HepG2 (cell line): Measurements from ENCODE around the gene CBLN1. TPM values are rescaled to one million over a fixed set of nuclear protein-coding genes. Genes with fewer than 3 reads are reported as not detected.

Experiments used
- ATAC-seq: fragments of 200-7000 bp; cut with Tn5 transposase; 3 replicates; pipeline ENCODE4 v1.9.1; 2020; ENCODE audit warnings: mild to moderate bottlenecking, moderate library complexity
- BruUV-seq: library from RNA; stranded (reverse); fragments of 400-500 nt; replicated peaks from 2 replicates; lab custom pipeline; 2021; lab: Mats Ljungman, UMichigan
- CTCF ChIA-PET: fragments of 300-600 bp; formaldehyde crosslinking; extraction: SDS; loops from one replicate; lab custom pipeline; 2021; ENCODE audit warnings: low total read pairs, inconsistent platforms, low intra/inter-chr PET ratio; lab: Yijun Ruan, JAX
- POLR2A ChIA-PET: fragments of 350-600 bp; sonication (Branson Sonifier 250); formaldehyde crosslinking; loops from one replicate; lab custom pipeline; 2020; ENCODE audit warnings: antibody characterized with exemption, inconsistent platforms; lab: Yijun Ruan, JAX
- DNase-seq: peaks from one replicate; pipeline ENCODE4 v3.0.0-alpha.2; 2015; ENCODE audit warnings: low spot score
- FAIRE-seq: peaks from 3 replicates; lab custom pipeline; 2011; peaks lifted over from hg19 to GRCh38; lab: Jason Lieb, UNC
- H2AFZ ChIP-seq: one replicate; pipeline ENCODE4 v1.6.1; 2011; ENCODE audit warnings: low read length, inconsistent platforms
- H3K27ac ChIP-seq: fragments of 300-600 bp; 3 replicates; pipeline ENCODE4 v1.8.0; 2011; ENCODE audit warnings: mixed run types, mild to moderate bottlenecking, mixed read lengths, low read length, inconsistent platforms; ENCODE audit not compliant: insufficient read depth; ENCODE audit errors: extremely low read length
- H3K27me3 ChIP-seq, 2 experiments: fragments of 200-600 bp in 1 of 2; 2 replicates in 1 of 2; 3 replicates in 1 of 2; pipeline versions ENCODE4 v1.6.0 to v1.8.0; 2011; ENCODE audit warnings: low read length in 2 of 2, mild to moderate bottlenecking in 2 of 2, moderate library complexity in 2 of 2, inconsistent platforms in 1 of 2; ENCODE audit not compliant: insufficient read depth in 2 of 2, control insufficient read depth in 1 of 2
- H3K36me3 ChIP-seq, 2 experiments: fragments of 200-600 bp in 1 of 2; replicated peaks in 1 of 2; 2 replicates in 1 of 2; 3 replicates in 1 of 2; pipeline versions ENCODE4 v1.5.1 to v1.8.0; 2011; ENCODE audit warnings: low read length in 2 of 2, inconsistent platforms in 1 of 2; ENCODE audit not compliant: insufficient read depth in 2 of 2, control insufficient read depth in 1 of 2
- H3K4me1 ChIP-seq: 2 replicates; pipeline ENCODE4 v1.5.1; 2012; ENCODE audit warnings: low read length, inconsistent platforms; ENCODE audit not compliant: insufficient read depth
- H3K4me2 ChIP-seq: 2 replicates; pipeline ENCODE4 v1.6.0; 2011; ENCODE audit warnings: low read depth, low read length, inconsistent platforms
- H3K4me3 ChIP-seq, 3 experiments: fragments of 200-600 bp in 1 of 3; sonication (generic), shearing (Covaris generic) in 1 of 3; replicated peaks in 1 of 3; 2 replicates each; pipeline ENCODE4 v1.5.1; 2011 to 2016; ENCODE audit warnings: low read length in 3 of 3, inconsistent platforms in 2 of 3, low read depth in 2 of 3, mild to moderate bottlenecking in 2 of 3, control low read depth in 1 of 3, mixed read lengths in 1 of 3; ENCODE audit not compliant: insufficient read depth in 1 of 3
- H3K79me2 ChIP-seq: one replicate; pipeline ENCODE4 v1.6.1; 2011; ENCODE audit warnings: low read length, inconsistent platforms; ENCODE audit not compliant: insufficient read depth
- H3K9ac ChIP-seq: 2 replicates; pipeline ENCODE4 v1.6.0; 2011; ENCODE audit warnings: mild to moderate bottlenecking, low read depth, low read length, inconsistent platforms; ENCODE audit not compliant: insufficient read depth
- H3K9me3 ChIP-seq: 2 replicates; pipeline ENCODE4 v1.5.1; 2012; ENCODE audit warnings: mild to moderate bottlenecking, low read length
- H4K20me1 ChIP-seq: 2 replicates; pipeline ENCODE4 v1.6.0; 2011; ENCODE audit warnings: inconsistent platforms, mild to moderate bottlenecking, low read length, moderate library complexity; ENCODE audit not compliant: insufficient read depth
- ARID5B ChIP-seq: IDR thresholded peaks from 2 replicates; pipeline ENCODE4 v1.4.0; 2020; ENCODE audit warnings: mild to moderate bottlenecking, missing genetic modification reagents
- ATF7 ChIP-seq, 2 experiments: fragments of 450-650 bp in 1 of 2; sonication (generic) in 1 of 2; formaldehyde crosslinking in 1 of 2; IDR thresholded peaks; 2 replicates each; pipeline versions ENCODE4 v1.4.0 to v1.6.1; 2016 to 2020; ENCODE audit warnings: antibody characterized with exemption in 1 of 2, mild to moderate bottlenecking in 1 of 2, missing genetic modification reagents in 1 of 2
- CEBPB ChIP-seq: IDR thresholded peaks from 2 replicates; pipeline ENCODE4 v1.6.1; 2011; ENCODE audit warnings: low read depth, low read length, improper control_type of control experiment, borderline replicate concordance
- MED8 ChIP-seq: sonication (generic); formaldehyde crosslinking; IDR thresholded peaks from 2 replicates; pipeline ENCODE4 v1.8.1; 2023; ENCODE audit warnings: mild to moderate bottlenecking, missing genetic modification reagents; ENCODE audit not compliant: insufficient replicate concordance
- STAT5B ChIP-seq: sonication (generic); formaldehyde crosslinking; IDR thresholded peaks from 2 replicates; pipeline ENCODE4 v1.4.0; 2020; ENCODE audit warnings: missing genetic modification reagents
- ZNF776 ChIP-seq: sonication (generic); formaldehyde crosslinking; IDR thresholded peaks from 2 replicates; pipeline ENCODE4 v1.4.0; 2020; ENCODE audit warnings: mild to moderate bottlenecking, missing genetic modification reagents
- WGBS: methylation state at CpG from one replicate; pipeline ENCODE4 v1.1.6; 2017; ENCODE audit warnings: low lambda C conversion rate; 5-methylcytosine and 5-hydroxymethylcytosine counted together
- in situ Hi-C: cut with HindIII; loops from 2 replicates; pipeline ENCODE4 v1.10.0; 2017; ENCODE audit warnings: low pct_unique_long_range_greater_than_20kb; ENCODE audit not compliant: extremely low pct_ligation_motif_present
- intact Hi-C: fragments of 100-400 bp; cut with micrococcal nuclease; formaldehyde crosslinking; loops from one replicate; pipeline ENCODE4 v1.10.0; 2022; ENCODE audit not compliant: unreplicated experiment
- polyA plus RNA-seq, 8 experiments: library from polyadenylated mRNA; depleted of rRNA in 3 of 8; stranded (reverse) in 7 of 8; unstranded in 1 of 8; fragments of >200 nt; fragmentation: Illumina TruSeq in 4 of 8; extraction: Trizol in 4 of 8; gene quantifications; 2 replicates each; pipeline versions ENCODE4 v1.2.1 to v1.2.3, GENCODE V29; 2011 to 2016; ENCODE audit warnings: low read depth in 4 of 8, missing spikeins in 1 of 8, mixed read lengths in 1 of 8; ENCODE audit not compliant: insufficient read depth in 1 of 8
- total RNA-seq, 5 experiments: library from RNA; depleted of rRNA; stranded (reverse); fragments of >200 nt; fragmentation: Illumina TruSeq; extraction: Trizol; gene quantifications; 2 replicates each; pipeline ENCODE4 v1.2.3, GENCODE V29; 2016; ENCODE audit warnings: low read depth in 1 of 5
- TF ChIP-seq, protein P1 (sequence below): IDR thresholded peaks from 2 replicates; pipeline ENCODE4 v1.6.1; 2016; ENCODE audit warnings: low read depth, missing genetic modification reagents, missing compliant biosample characterization

Gene CBLN1
- total and polyA plus RNA-seq, 2 of the 13 experiments (the other 11 are each of a cell fraction or from before 2014, with no cell fraction given) = not detected

GRCh38 chr16:49315602-49316001 is 34.0 kb upstream of the CBLN1 start (continued):
- TF ChIP-seq, protein P1, sequence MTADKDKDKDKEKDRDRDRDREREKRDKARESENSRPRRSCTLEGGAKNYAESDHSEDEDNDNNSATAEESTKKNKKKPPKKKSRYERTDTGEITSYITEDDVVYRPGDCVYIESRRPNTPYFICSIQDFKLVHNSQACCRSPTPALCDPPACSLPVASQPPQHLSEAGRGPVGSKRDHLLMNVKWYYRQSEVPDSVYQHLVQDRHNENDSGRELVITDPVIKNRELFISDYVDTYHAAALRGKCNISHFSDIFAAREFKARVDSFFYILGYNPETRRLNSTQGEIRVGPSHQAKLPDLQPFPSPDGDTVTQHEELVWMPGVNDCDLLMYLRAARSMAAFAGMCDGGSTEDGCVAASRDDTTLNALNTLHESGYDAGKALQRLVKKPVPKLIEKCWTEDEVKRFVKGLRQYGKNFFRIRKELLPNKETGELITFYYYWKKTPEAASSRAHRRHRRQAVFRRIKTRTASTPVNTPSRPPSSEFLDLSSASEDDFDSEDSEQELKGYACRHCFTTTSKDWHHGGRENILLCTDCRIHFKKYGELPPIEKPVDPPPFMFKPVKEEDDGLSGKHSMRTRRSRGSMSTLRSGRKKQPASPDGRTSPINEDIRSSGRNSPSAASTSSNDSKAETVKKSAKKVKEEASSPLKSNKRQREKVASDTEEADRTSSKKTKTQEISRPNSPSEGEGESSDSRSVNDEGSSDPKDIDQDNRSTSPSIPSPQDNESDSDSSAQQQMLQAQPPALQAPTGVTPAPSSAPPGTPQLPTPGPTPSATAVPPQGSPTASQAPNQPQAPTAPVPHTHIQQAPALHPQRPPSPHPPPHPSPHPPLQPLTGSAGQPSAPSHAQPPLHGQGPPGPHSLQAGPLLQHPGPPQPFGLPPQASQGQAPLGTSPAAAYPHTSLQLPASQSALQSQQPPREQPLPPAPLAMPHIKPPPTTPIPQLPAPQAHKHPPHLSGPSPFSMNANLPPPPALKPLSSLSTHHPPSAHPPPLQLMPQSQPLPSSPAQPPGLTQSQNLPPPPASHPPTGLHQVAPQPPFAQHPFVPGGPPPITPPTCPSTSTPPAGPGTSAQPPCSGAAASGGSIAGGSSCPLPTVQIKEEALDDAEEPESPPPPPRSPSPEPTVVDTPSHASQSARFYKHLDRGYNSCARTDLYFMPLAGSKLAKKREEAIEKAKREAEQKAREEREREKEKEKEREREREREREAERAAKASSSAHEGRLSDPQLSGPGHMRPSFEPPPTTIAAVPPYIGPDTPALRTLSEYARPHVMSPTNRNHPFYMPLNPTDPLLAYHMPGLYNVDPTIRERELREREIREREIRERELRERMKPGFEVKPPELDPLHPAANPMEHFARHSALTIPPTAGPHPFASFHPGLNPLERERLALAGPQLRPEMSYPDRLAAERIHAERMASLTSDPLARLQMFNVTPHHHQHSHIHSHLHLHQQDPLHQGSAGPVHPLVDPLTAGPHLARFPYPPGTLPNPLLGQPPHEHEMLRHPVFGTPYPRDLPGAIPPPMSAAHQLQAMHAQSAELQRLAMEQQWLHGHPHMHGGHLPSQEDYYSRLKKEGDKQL (CRISPR knock-in tag) = no peak
- TF ChIP-seq MED8 = no peak

DNA sequence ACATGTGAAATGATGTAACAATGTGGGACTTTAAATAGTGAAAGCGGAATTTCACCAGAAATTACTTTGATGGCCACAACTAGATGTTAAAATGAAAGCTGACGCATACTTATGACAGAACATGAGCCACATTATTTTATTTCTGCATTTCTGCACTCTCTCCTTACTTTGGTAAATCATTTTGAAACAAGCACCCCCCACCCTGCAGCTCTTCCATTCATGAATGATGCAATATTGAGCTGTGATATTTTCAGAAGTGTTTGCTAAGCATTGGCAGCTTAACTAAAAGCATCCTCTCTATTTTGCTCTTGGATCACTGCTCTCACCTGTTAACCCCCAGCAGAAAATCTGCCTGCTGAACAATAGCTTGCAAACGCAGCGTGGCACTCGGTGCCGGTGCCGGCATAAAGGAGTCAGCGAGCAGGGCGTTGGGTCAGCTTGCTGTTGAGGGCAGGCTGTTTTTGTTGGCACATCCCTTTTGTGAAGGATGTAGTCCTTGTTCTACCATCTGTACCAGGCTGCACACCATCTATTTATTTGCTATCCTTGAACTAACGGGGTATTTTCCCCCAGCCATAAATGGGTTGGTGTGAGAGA is 30.8 kb upstream of the CBLN1 start:
- H3K4me3 ChIP-seq = no peak overlapping the region
- TF ChIP-seq CEBPB (peak; percentile 15; the same call in 1 of the 2 replicates), STAT5B (CRISPR knock-in tag) (no peak), ZNF776 (CRISPR knock-in tag) (no peak), ATF7 (IDR thresholded peaks at IDR 0.05) (0 out of 2 replicates have a peak, but pooled peaks have one; percentile 12), ATF7 (CRISPR knock-in tag; IDR thresholded peaks at IDR 0.05) (no peak), ARID5B (CRISPR knock-in tag) (no peak)
- no peaks in the 10 kb centered on the region for H3K4me1 ChIP-seq
- no peak overlapping the region for H3K9ac ChIP-seq
- no peaks in the 10 kb centered on the region for H3K36me3 ChIP-seq
- FAIRE-seq (no peak), DNase-seq (no peak), ATAC-seq (no peak)
- no peaks in the 10 kb centered on the region for H4K20me1 ChIP-seq
- H3K4me2 ChIP-seq = no peak overlapping the region
- intact Hi-C loops (no loop called here), in situ Hi-C loops (no loop called here)
- ChIA-PET CTCF (no interaction called here), POLR2A (no interaction called here)
- H2AFZ ChIP-seq = no peak overlapping the region
- H3K79me2 ChIP-seq = no peaks in the 10 kb centered on the region
- H3K9me3 ChIP-seq = no peaks in the 10 kb centered on the region
- peaks cover 2 to 3% of the 10 kb centered on the region in 2 experiments; a peak in 2 of 5 replicates for H3K27me3 ChIP-seq
- 2% methylated on average over 8 of the region's 10 CpGs for WGBS
- no TSS peak for BruUV-seq
- no peak overlapping the region for H3K27ac ChIP-seq
